ENCODE results near the gene SLC51B.
"Not testable (repeated sequence)": the region's sequence is repeated elsewhere in the genome, so short reads cannot be mapped to it uniquely, and the experiment has no call there.

The SLC51B gene

GRCh38 chr15:65084500-65085206, 39.5 kb downstream of the SLC51B start:
- no peak for DNase-seq (ENCODE audit: low spot score)

- no peak for DNase-seq (ENCODE audit: low spot score)
Observed at GRCh38 chr15:65085207-65085753, 40.1 kb downstream of the SLC51B start.

GRCh38 chr15:65085990-65086679, 40.9 kb downstream of the SLC51B start:
- DNase-seq (ENCODE audit: low spot score) = no peak

GRCh38 chr15:65086680-65087111, 41.5 kb downstream of the SLC51B start:
- no peak for DNase-seq (ENCODE audit: low spot score)

- no peak for DNase-seq (ENCODE audit: low spot score)
Observed at GRCh38 chr15:65087411-65087810, 42.2 kb downstream of the SLC51B start.

- no peak for DNase-seq (ENCODE audit: low spot score)
Observed at GRCh38 chr15:65087873-65088642, 42.9 kb downstream of the SLC51B start.

- no peak for DNase-seq (ENCODE audit: low spot score)
Observed at GRCh38 chr15:65088643-65089021, 43.4 kb downstream of the SLC51B start.

GRCh38 chr15:65089206-65089824, 44.1 kb downstream of the SLC51B start:
- no peak for DNase-seq (ENCODE audit: low spot score)

- DNase-seq (ENCODE audit: low spot score) = no peak
Observed at GRCh38 chr15:65091946-65092770, 47.0 kb downstream of the SLC51B start.

- no peak for DNase-seq (ENCODE audit: low spot score)
Observed at GRCh38 chr15:65092911-65093792, 48.0 kb downstream of the SLC51B start.

GRCh38 chr15:65093793-65094170, 48.6 kb downstream of the SLC51B start:
- not testable (repeated sequence) for DNase-seq (ENCODE audit: low spot score)

- no peak for DNase-seq (ENCODE audit: low spot score)
Observed at GRCh38 chr15:65094294-65094995, 49.3 kb downstream of the SLC51B start.

- DNase-seq (ENCODE audit: low spot score) = no peak
Observed at GRCh38 chr15:65095011-65095746, 50.0 kb downstream of the SLC51B start.

GRCh38 chr15:65095747-65096104, 50.5 kb downstream of the SLC51B start:
- DNase-seq (ENCODE audit: low spot score) = no peak

GRCh38 chr15:65096481-65097385, 51.5 kb downstream of the SLC51B start:
- no peak for DNase-seq (ENCODE audit: low spot score)

GRCh38 chr15:65097651-65098263, 52.6 kb downstream of the SLC51B start:
- DNase-seq (ENCODE audit: low spot score) = no peak

- no peak for DNase-seq (ENCODE audit: low spot score)
Observed at GRCh38 chr15:65099336-65099735, 54.1 kb downstream of the SLC51B start.
